Activated B cell treated with CpG ODN at 0.5 μM for 24 hours (primary cell): ENCODE measurements around the gene NBL1. TPM values are rescaled to one million over a fixed set of nuclear protein-coding genes. Genes with fewer than 3 reads are reported as not detected.
"Not testable (repeated sequence)": the region's sequence is repeated elsewhere in the genome, so short reads cannot be mapped to it uniquely, and the experiment has no call there.

ENCODE experiments used
- ATAC-seq: fragments of 200-7000 bp; cut with Tn5 transposase; one replicate; pipeline ENCODE4 v1.10.0; 2021; ENCODE audit warnings: low read depth, mild to moderate bottlenecking, moderate library complexity
- CTCF ChIA-PET: fragments of 350-600 bp; sonication (Branson Sonifier 250); formaldehyde crosslinking; loops from one replicate; lab custom pipeline; 2021; ENCODE audit warnings: antibody characterized with exemption; lab: Charles Lee
- POLR2A ChIA-PET: fragments of 350-600 bp; sonication (Branson Sonifier 250); formaldehyde crosslinking; loops from one replicate; lab custom pipeline; 2021; ENCODE audit warnings: antibody characterized with exemption; lab: Charles Lee
- DNase-seq: peaks from one replicate; pipeline ENCODE4 v3.0.0; 2022
- H3K27ac Mint-ChIP-seq: one replicate; pipeline ENCODE4 v1.8.0; 2020; ENCODE audit warnings: mixed read lengths
- H3K27me3 Mint-ChIP-seq: one replicate; pipeline ENCODE4 v1.8.0; 2021; ENCODE audit warnings: mixed read lengths
- H3K36me3 Mint-ChIP-seq: one replicate; pipeline ENCODE4 v1.8.0; 2021; ENCODE audit warnings: low read depth, mixed read lengths
- H3K4me1 Mint-ChIP-seq: one replicate; pipeline ENCODE4 v1.8.0; 2021; ENCODE audit warnings: mixed read lengths
- H3K4me3 Mint-ChIP-seq: one replicate; pipeline ENCODE4 v1.8.0; 2020; ENCODE audit warnings: mild to moderate bottlenecking, mixed read lengths
- H3K9me3 Mint-ChIP-seq: one replicate; pipeline ENCODE4 v1.8.0; 2020; ENCODE audit warnings: mixed read lengths
- CTCF ChIP-seq: fragments of 200-600 bp; IDR thresholded peaks from one replicate; pipeline ENCODE4 v1.8.0; 2022; ENCODE audit warnings: antibody characterized with exemption, mild to moderate bottlenecking
- intact Hi-C: fragments of 100-400 bp; cut with micrococcal nuclease; formaldehyde crosslinking; loops from one replicate; pipeline ENCODE4 v1.15.1; 2024
- total RNA-seq: library from RNA; stranded (reverse); gene quantifications from 2 replicates; pipeline ENCODE4 v1.2.3, GENCODE V29; 2022

Gene NBL1
- total RNA-seq, 1 donor from 2014 or later, result 0.64 TPM

DNA sequence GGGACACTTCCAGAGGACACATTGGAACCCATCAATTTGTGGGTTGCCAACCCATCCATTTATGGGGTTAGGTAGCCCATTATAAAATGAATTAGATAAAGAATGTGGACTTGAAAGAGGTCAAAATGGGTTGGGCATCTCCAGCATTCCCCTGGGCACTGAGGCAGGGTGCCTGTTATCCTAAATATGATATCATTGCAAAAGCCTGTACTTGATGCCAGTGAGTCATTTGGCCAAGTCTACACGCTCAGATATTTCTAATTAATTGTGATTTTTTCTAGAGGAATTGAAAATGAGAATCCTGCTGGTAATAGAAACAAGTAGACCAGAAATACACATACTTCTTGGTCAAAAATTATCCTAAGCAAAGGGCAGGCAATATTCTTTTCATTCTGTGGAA lies 21.9 kb upstream of the NBL1 start:
- no peak for DNase-seq
- no peaks in the 10 kb centered on the region for H3K27me3 Mint-ChIP-seq

DNA sequence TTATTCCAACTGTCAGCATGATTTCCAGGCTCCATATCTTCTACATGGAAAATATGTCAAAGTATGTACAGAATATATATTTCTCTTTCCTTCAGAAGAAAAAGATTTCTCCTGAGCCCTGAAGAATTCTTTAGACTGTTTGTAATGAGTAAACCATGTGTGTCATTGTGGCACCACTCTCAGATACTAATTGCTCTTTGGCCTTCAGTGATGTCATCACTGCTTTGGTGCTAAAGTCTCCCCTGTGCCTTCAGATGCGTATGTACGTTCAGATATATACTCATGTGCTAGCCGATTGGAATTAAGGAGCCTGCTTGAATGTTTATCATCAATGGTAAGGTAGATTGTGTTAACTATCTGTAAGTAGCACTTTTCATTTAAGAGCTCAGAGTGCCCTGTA lies 20.6 kb upstream of the NBL1 start:
- no peaks in the 10 kb centered on the region for H3K4me1 Mint-ChIP-seq
- intact Hi-C loops, result no loop called here
- POLR2A ChIA-PET, result no interaction called here
- TF ChIP-seq CTCF, result no peak
- no peak overlapping the region for H3K27ac Mint-ChIP-seq
- DNase-seq (no peak), ATAC-seq (no peak)
- peaks cover 63% of the 10 kb centered on the region for H3K36me3 Mint-ChIP-seq
- CTCF ChIA-PET, result no interaction called here
- no peak overlapping the region for H3K4me3 Mint-ChIP-seq
- H3K27me3 Mint-ChIP-seq, result no peaks in the 10 kb centered on the region
- no peaks in the 10 kb centered on the region for H3K9me3 Mint-ChIP-seq

More for the DNA sequence above, 21.9 kb upstream of the NBL1 start:
- intact Hi-C loops, result no loop called here
- no peaks in the 10 kb centered on the region for H3K9me3 Mint-ChIP-seq
- peaks cover 60% of the 10 kb centered on the region for H3K36me3 Mint-ChIP-seq
- POLR2A ChIA-PET, result no interaction called here
- no peak for TF ChIP-seq CTCF
- ATAC-seq, result no peak
- H3K4me3 Mint-ChIP-seq, result no peak overlapping the region
- no peaks in the 10 kb centered on the region for H3K4me1 Mint-ChIP-seq
- CTCF ChIA-PET, result no interaction called here
- no peak overlapping the region for H3K27ac Mint-ChIP-seq

- ATAC-seq (no peak), DNase-seq (no peak)
- intact Hi-C loops, result no loop called here
- Mint-ChIP-seq H3K9me3 (no peaks in the 10 kb centered on the region), H3K4me1 (no peaks in the 10 kb centered on the region), H3K27me3 (no peaks in the 10 kb centered on the region), H3K36me3 (peaks cover 71% of the 10 kb centered on the region), H3K27ac (no peak overlapping the region), H3K4me3 (no peak overlapping the region)
- ChIA-PET POLR2A (no interaction called here), CTCF (no interaction called here)
- TF ChIP-seq CTCF, result no peak
Observed at GRCh38 chr1:19625291-19625937, 18.7 kb upstream of the NBL1 start.

DNA sequence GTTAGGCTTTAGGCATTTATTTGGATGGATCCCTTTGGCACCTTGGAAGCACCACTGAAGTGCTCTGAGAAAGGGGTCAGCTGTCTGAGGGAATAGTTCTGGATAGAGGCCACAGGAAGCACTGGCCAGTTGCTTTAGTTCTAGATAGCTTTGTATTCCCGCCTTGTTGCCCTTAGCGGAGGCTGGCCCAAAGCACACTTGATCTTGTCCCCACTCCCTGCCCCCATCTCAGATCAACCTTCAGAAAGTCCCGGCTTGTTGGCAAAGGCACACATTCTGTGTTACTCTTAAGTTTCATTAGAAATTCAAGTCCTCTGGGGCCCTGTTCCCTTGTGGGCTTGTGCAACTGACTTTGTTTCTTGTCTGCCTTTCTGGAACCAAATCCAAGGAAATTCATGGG lies 15.2 kb upstream of the NBL1 start:
- DNase-seq (no peak), ATAC-seq (no peak)
- H3K27me3 Mint-ChIP-seq, result no peaks in the 10 kb centered on the region
- TF ChIP-seq CTCF, result no peak
- no peaks in the 10 kb centered on the region for H3K4me1 Mint-ChIP-seq
- no peaks in the 10 kb centered on the region for H3K9me3 Mint-ChIP-seq
- peaks cover 51% of the 10 kb centered on the region for H3K36me3 Mint-ChIP-seq
- no peak overlapping the region for H3K27ac Mint-ChIP-seq
- ChIA-PET CTCF (no interaction called here), POLR2A (no interaction called here)
- H3K4me3 Mint-ChIP-seq, result no peak overlapping the region
- intact Hi-C loops, result no loop called here

DNA sequence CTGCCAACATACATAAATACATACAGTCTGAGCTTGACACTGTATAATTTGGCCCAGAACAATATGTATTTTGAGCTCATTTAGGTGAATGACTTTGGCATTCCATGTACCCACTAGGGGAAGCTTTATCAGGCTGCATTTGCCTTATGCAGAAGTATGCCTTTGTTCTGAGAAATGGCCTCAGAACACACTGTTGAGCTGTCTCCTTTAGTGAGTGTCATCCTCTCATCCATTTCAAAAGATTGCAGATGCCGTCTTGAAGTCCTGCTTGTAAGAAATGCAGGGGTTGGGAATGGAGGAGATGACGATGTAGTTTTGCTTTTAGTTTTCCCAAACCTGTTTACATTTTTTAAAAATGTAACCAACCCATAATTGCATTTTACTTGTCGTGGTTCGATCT lies 14.8 kb upstream of the NBL1 start:
- ChIA-PET POLR2A (no interaction called here), CTCF (no interaction called here)
- Mint-ChIP-seq H3K9me3 (no peaks in the 10 kb centered on the region), H3K27me3 (no peaks in the 10 kb centered on the region), H3K27ac (no peak overlapping the region), H3K4me3 (no peak overlapping the region), H3K36me3 (peaks cover 49% of the 10 kb centered on the region), H3K4me1 (no peaks in the 10 kb centered on the region)
- no peak for DNase-seq
- no peak for ATAC-seq
- TF ChIP-seq CTCF, result no peak
- intact Hi-C loops, result no loop called here

DNA sequence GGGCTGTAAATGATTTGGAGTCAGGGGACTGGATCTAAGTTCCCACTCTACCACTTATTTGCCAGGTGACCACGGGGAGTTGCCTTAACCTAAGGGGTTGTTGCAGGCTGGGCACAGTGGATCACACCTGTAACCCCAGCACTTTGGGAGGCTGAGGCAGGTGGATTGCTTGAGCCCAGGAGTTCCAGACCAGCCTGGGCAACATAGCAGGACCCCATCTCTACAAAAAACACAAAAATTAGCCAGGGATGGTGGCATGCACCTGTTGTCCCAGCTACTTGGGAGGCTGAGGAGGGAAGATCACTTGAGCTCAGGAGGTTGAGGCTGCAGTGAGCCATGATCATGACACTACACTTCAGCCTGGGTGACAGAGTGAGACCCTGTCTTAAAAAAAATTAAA lies 13.9 kb upstream of the NBL1 start:
- H3K4me1 Mint-ChIP-seq, H3K9me3 Mint-ChIP-seq, POLR2A ChIA-PET, ATAC-seq, DNase-seq, CTCF ChIA-PET, H3K27ac Mint-ChIP-seq, H3K27me3 Mint-ChIP-seq, H3K4me3 Mint-ChIP-seq, intact Hi-C loops: not testable (repeated sequence)
- H3K36me3 Mint-ChIP-seq, result peaks cover 41% of the 10 kb centered on the region
